Neutrophil (primary cell): ENCODE measurements around the gene GPC2.

Experiments used
- H3K27ac ChIP-seq: fragments of 200-600 bp; sonication (generic); 2 replicates; pipeline ENCODE4 v1.5.1; 2016; ENCODE audit warnings: mild to moderate bottlenecking, moderate library complexity
- H3K27me3 ChIP-seq: fragments of 200-600 bp; sonication (generic); 2 replicates; pipeline ENCODE4 v1.6.0; 2016; ENCODE audit warnings: mild to moderate bottlenecking
- H3K36me3 ChIP-seq: fragments of 200-600 bp; sonication (generic); 2 replicates; pipeline ENCODE4 v1.5.1; 2017
- H3K4me1 ChIP-seq, 2 experiments: fragments of 200-600 bp in 1 of 2; sonication (generic) in 1 of 2; 1 replicate in 1 of 2; 2 replicates in 1 of 2; pipeline versions ENCODE4 v1.5.1 to v1.6.1; 2013 to 2016; ENCODE audit warnings: low read depth in 1 of 2, low read length in 1 of 2, mild to moderate bottlenecking in 1 of 2, moderate library complexity in 1 of 2; ENCODE audit not compliant: control insufficient read depth in 1 of 2, insufficient read depth in 1 of 2
- H3K4me3 ChIP-seq, 2 experiments: fragments of 200-600 bp in 1 of 2; sonication (generic) in 1 of 2; 1 replicate in 1 of 2; 2 replicates in 1 of 2; pipeline ENCODE4 v1.5.1; 2013 to 2016; ENCODE audit warnings: low read depth in 1 of 2, low read length in 1 of 2, mild to moderate bottlenecking in 1 of 2, moderate library complexity in 1 of 2
- H3K9me3 ChIP-seq: fragments of 200-600 bp; sonication (generic); 2 replicates; pipeline ENCODE4 v1.5.1; 2016
- TF ChIP-seq, protein P1 (sequence below): fragments of 200-600 bp; sonication (generic); IDR thresholded peaks from 2 replicates; pipeline ENCODE4 v1.5.1; 2016; ENCODE audit warnings: antibody characterized with exemption

Gene GPC2

GRCh38 chr7:100176096-100177044, 811 bp downstream of the GPC2 start:
- peak overlapping the region; percentile 73 to 83 for H3K4me3 ChIP-seq
- H3K27me3 ChIP-seq, result peaks cover 68% of the 10 kb centered on the region
- H3K9me3 ChIP-seq, result no peaks in the 10 kb centered on the region
- no peaks in the 10 kb centered on the region for H3K36me3 ChIP-seq
- TF ChIP-seq, protein P1, sequence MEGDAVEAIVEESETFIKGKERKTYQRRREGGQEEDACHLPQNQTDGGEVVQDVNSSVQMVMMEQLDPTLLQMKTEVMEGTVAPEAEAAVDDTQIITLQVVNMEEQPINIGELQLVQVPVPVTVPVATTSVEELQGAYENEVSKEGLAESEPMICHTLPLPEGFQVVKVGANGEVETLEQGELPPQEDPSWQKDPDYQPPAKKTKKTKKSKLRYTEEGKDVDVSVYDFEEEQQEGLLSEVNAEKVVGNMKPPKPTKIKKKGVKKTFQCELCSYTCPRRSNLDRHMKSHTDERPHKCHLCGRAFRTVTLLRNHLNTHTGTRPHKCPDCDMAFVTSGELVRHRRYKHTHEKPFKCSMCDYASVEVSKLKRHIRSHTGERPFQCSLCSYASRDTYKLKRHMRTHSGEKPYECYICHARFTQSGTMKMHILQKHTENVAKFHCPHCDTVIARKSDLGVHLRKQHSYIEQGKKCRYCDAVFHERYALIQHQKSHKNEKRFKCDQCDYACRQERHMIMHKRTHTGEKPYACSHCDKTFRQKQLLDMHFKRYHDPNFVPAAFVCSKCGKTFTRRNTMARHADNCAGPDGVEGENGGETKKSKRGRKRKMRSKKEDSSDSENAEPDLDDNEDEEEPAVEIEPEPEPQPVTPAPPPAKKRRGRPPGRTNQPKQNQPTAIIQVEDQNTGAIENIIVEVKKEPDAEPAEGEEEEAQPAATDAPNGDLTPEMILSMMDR, result no peak
- H3K27ac ChIP-seq, result peak overlapping the region; percentile 38
- H3K4me1 ChIP-seq, result peaks cover 15 to 27% of the 10 kb centered on the region in 2 experiments

DNA sequence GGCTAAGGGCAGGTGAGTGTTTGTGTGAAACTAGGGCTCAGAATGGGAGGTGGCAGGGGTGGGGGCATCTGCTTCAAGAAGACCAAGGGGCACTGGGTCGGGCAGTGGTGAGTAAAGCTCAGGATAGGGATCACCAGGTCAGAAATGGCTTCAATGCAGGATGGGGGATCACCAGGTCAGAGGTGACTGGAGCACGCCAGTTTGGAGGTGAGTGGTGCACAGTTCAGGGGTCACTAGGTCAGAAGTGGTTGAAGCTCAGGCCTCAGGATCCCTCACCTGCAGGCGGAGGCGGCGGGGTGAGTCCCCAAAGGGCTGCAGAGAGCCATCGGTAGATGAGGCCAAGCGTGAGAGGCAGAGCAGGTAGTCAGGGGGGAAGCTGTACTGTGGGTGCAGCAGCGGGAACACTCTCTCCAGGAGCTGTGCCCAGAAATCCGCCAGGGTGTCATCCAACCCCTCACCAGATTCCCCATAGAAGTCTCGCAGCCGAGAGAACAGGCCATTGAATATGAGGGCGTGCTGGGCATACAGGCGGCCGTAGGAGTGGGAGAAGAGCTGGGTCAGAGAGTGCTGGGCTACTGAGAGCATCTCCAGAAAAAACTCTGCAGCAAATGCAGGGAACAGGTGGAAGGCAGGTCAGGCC, 1.8 kb downstream of the GPC2 start:
- Histone ChIP-seq H3K27ac (no peak overlapping the region), H3K9me3 (no peaks in the 10 kb centered on the region), H3K27me3 (peaks cover 68% of the 10 kb centered on the region), H3K4me1 (peaks cover 19 to 33% of the 10 kb centered on the region in 2 experiments), H3K36me3 (no peaks in the 10 kb centered on the region), H3K4me3 (no peak overlapping the region)
- TF ChIP-seq, protein P1, result no peak

DNA sequence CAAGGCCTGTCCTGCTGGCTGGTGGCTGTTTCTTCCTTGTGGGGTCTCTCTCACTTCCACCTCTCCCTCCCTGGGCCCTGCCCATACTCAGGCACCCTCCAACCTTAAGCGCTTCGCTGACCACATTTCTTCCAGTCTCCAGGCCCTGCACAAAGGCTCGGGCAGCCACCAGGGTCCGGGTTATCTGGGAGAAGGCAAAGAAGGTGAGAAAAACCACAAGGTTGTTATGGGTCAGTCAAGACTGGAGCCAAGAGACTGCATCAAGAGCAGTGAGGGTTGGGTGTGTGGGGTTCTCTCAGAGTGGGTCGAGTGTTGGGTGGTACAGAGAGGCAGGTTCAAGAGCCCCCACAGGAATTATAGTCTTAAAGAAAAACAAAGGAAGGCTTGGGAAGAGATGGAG, 2.6 kb downstream of the GPC2 start:
- peaks cover 19 to 33% of the 10 kb centered on the region in 2 experiments for H3K4me1 ChIP-seq
- TF ChIP-seq, protein P1, result no peak

GRCh38 chr7:100173806-100174495, 3.2 kb downstream of the GPC2 start:
- Histone ChIP-seq H3K36me3 (no peaks in the 10 kb centered on the region), H3K27me3 (peaks cover 71% of the 10 kb centered on the region), H3K4me1 (peaks cover 19 to 33% of the 10 kb centered on the region in 2 experiments), H3K27ac (no peak overlapping the region), H3K4me3 (no peak overlapping the region), H3K9me3 (no peaks in the 10 kb centered on the region)
- TF ChIP-seq, protein P1, result no peak

More for the DNA sequence above, 2.6 kb downstream of the GPC2 start:
- Histone ChIP-seq H3K27ac (no peak overlapping the region), H3K27me3 (peaks cover 70% of the 10 kb centered on the region), H3K36me3 (no peaks in the 10 kb centered on the region), H3K4me3 (no peak overlapping the region), H3K9me3 (no peaks in the 10 kb centered on the region)

DNA sequence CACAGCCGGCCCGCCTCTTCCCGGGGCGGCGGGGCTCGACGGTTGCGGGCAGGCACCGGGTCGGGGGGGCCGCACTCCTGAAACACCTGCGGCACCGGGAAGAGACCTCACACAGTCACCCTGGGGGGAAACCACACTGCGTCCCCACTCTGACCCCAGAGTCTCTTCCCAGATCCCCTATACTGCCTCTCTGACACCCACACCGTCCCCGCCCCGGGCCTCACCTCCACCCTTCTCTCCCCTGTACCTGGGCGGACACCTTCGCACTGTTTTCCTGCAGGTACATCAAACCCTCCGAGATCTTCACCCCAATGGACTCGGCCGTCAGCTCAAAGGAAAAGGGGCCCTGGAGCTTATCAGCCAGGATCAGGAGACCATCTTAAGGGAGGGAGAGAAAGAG, 5.3 kb downstream of the GPC2 start:
- Histone ChIP-seq H3K4me1 (peaks cover 26 to 42% of the 10 kb centered on the region in 2 experiments), H3K4me3 (peak overlapping the region in 1 of 2 experiments; percentile 64), H3K36me3 (no peaks in the 10 kb centered on the region), H3K27me3 (peaks cover 78% of the 10 kb centered on the region), H3K27ac (no peak overlapping the region), H3K9me3 (no peaks in the 10 kb centered on the region)
- TF ChIP-seq, protein P1, result no peak
